HepG2 (cell line): ENCODE results near the gene ITPRIPL1. TPM values are rescaled to one million over a fixed set of nuclear protein-coding genes. Genes with fewer than 3 reads are reported as not detected.

Experiments
- ATF2 ChIP-seq: sonication (generic); formaldehyde crosslinking; IDR thresholded peaks from 2 replicates; pipeline ENCODE4 v1.4.0; 2020; ENCODE audit warnings: missing genetic modification reagents
- ATRX ChIP-seq: sonication (generic); formaldehyde crosslinking; IDR thresholded peaks from 2 replicates; pipeline ENCODE4 v1.4.0; 2020; ENCODE audit warnings: missing genetic modification reagents, borderline replicate concordance
- ERF ChIP-seq: IDR thresholded peaks from 2 replicates; pipeline ENCODE4 v1.6.1; 2018; ENCODE audit warnings: missing biosample characterization, missing genetic modification reagents
- GMEB1 ChIP-seq: sonication (generic); formaldehyde crosslinking; IDR thresholded peaks from 2 replicates; pipeline ENCODE4 v1.5.1; 2020; ENCODE audit warnings: missing genetic modification reagents, mild to moderate bottlenecking, borderline replicate concordance
- MAZ ChIP-seq, 2 experiments: sonication (generic) in 1 of 2; formaldehyde crosslinking in 1 of 2; IDR thresholded peaks; 2 replicates each; pipeline versions ENCODE4 v1.5.0 to v1.6.1; 2012 to 2020; ENCODE audit warnings: low read depth in 2 of 2, mild to moderate bottlenecking in 2 of 2, borderline replicate concordance in 1 of 2, improper control_type of control experiment in 1 of 2, low read length in 1 of 2, missing genetic modification reagents in 1 of 2, moderate library complexity in 1 of 2
- MBD4 ChIP-seq: IDR thresholded peaks from 2 replicates; pipeline ENCODE4 v1.6.1; 2012; ENCODE audit warnings: low read length, inconsistent platforms, borderline replicate concordance
- NFE2L2 ChIP-seq: fragments of 150-350 bp; IDR thresholded peaks from 2 replicates; pipeline ENCODE4 v1.6.1; 2014; ENCODE audit warnings: low read length
- NFKBIZ ChIP-seq: IDR thresholded peaks from 2 replicates; pipeline ENCODE4 v1.6.1; 2018; ENCODE audit warnings: missing genetic modification reagents, missing compliant biosample characterization
- PTBP1 ChIP-seq: fragments of 200-400 bp; formaldehyde crosslinking; IDR thresholded peaks from 2 replicates; pipeline ENCODE4 v1.6.1; 2018; ENCODE audit warnings: low read length, low read depth; ENCODE audit not compliant: poor library complexity, severe bottlenecking
- SPEN ChIP-seq: sonication (generic); formaldehyde crosslinking; IDR thresholded peaks from 2 replicates; pipeline ENCODE4 v1.5.1; 2020; ENCODE audit warnings: low read depth, mild to moderate bottlenecking, missing genetic modification reagents
- ZNF253 ChIP-seq: sonication (generic); formaldehyde crosslinking; IDR thresholded peaks from 2 replicates; pipeline ENCODE4 v1.8.0; 2022; ENCODE audit warnings: mild to moderate bottlenecking, missing genetic modification reagents, borderline replicate concordance
- ZNF275 ChIP-seq: sonication (generic); formaldehyde crosslinking; IDR thresholded peaks from 2 replicates; pipeline ENCODE4 v1.8.0; 2022; ENCODE audit warnings: missing genetic modification reagents, mild to moderate bottlenecking, inconsistent platforms, borderline replicate concordance
- ZNF318 ChIP-seq: sonication (generic); formaldehyde crosslinking; IDR thresholded peaks from 2 replicates; pipeline ENCODE4 v1.4.0; 2020; ENCODE audit warnings: mild to moderate bottlenecking, missing genetic modification reagents
- polyA plus RNA-seq, 8 experiments: library from polyadenylated mRNA; depleted of rRNA in 3 of 8; stranded (reverse) in 7 of 8; unstranded in 1 of 8; fragments of >200 nt; fragmentation: Illumina TruSeq in 4 of 8; extraction: Trizol in 4 of 8; gene quantifications; 2 replicates each; pipeline versions ENCODE4 v1.2.1 to v1.2.3, GENCODE V29; 2011 to 2016; ENCODE audit warnings: low read depth in 4 of 8, missing spikeins in 1 of 8, mixed read lengths in 1 of 8; ENCODE audit not compliant: insufficient read depth in 1 of 8
- total RNA-seq, 5 experiments: library from RNA; depleted of rRNA; stranded (reverse); fragments of >200 nt; fragmentation: Illumina TruSeq; extraction: Trizol; gene quantifications; 2 replicates each; pipeline ENCODE4 v1.2.3, GENCODE V29; 2016; ENCODE audit warnings: low read depth in 1 of 5

Gene ITPRIPL1
- total and polyA plus RNA-seq, 2 of the 13 experiments (the other 11 are each of a cell fraction or from before 2014, with no cell fraction given): 4.3 to 11.7 TPM

GRCh38 chr2:96305091-96305978, 19.8 kb upstream of the ITPRIPL1 start, which contains the start of gene SNRNP200 (continued):
- peak; percentile 93; the same call in 1 of the 2 replicates for TF ChIP-seq ZNF318 (CRISPR knock-in tag)
- peak; percentile 44 for TF ChIP-seq PTBP1
- TF ChIP-seq MBD4: no peak
- TF ChIP-seq ZNF253 (CRISPR knock-in tag): 0 out of 2 replicates have a peak, but pooled peaks have one; percentile 66
- TF ChIP-seq ERF (CRISPR knock-in tag): peak; percentile 87
- peak; percentile 99 for TF ChIP-seq SPEN (CRISPR knock-in tag)
- TF ChIP-seq MAZ (IDR thresholded peaks at IDR 0.05; ENCODE audit: borderline replicate concordance, low read depth, low read length): peak; percentile 66; the same call in 1 of the 2 replicates
- peak; percentile 83 for TF ChIP-seq MAZ (CRISPR knock-in tag; IDR thresholded peaks at IDR 0.05; ENCODE audit: low read depth)
- TF ChIP-seq NFKBIZ (CRISPR knock-in tag): peak; percentile 40; the same call in 1 of the 2 replicates
- peak; percentile 96 for TF ChIP-seq GMEB1 (CRISPR knock-in tag)
- TF ChIP-seq ATF2 (CRISPR knock-in tag): peak; percentile 79
- TF ChIP-seq ZNF275: peak; percentile 91
- no peak for TF ChIP-seq ATRX (CRISPR knock-in tag)
- no peak for TF ChIP-seq NFE2L2
